CD4-positive, alpha-beta T cell (primary cell): ENCODE data around the gene FHOD1. TPM values are rescaled to one million over a fixed set of nuclear protein-coding genes. Genes with fewer than 3 reads are reported as not detected.
A peak's percentile ranks its signal among the peaks of the same experiment; 100 is the strongest.

Source experiments
- ATAC-seq: fragments of 200-7000 bp; cut with Tn5 transposase; one replicate; pipeline ENCODE4 v1.10.0; 2022; ENCODE audit warnings: mild to moderate bottlenecking; ENCODE audit not compliant: poor library complexity
- CTCF ChIA-PET: fragments of 350-600 bp; sonication (Branson Sonifier 250); formaldehyde crosslinking; loops from one replicate; lab custom pipeline; 2021; ENCODE audit warnings: antibody characterized with exemption, inconsistent platforms; lab: Charles Lee
- POLR2A ChIA-PET: fragments of 350-600 bp; sonication (Branson Sonifier 250); formaldehyde crosslinking; loops from one replicate; lab custom pipeline; 2021; ENCODE audit warnings: antibody characterized with exemption, inconsistent platforms; lab: Charles Lee
- DNase-seq, 14 experiments: peaks; one replicate each; pipeline ENCODE4 v3.0.0-alpha.2; 2013 to 2020; ENCODE audit warnings: mixed read lengths in 2 of 14
- H3K27ac ChIP-seq, 2 donors: one replicate each; pipeline versions ENCODE4 v1.5.1 to v1.7.0; 2013; ENCODE audit warnings: low read length in 2 of 2, low read depth in 1 of 2, mild to moderate bottlenecking in 1 of 2
- H3K27me3 ChIP-seq, 2 experiments: 1 replicate in 1 of 2; 2 replicates in 1 of 2; pipeline versions ENCODE4 v1.6.1 to v1.7.0; 2013; ENCODE audit warnings: low read length in 2 of 2, control low read depth in 1 of 2, mild to moderate bottlenecking in 1 of 2, moderate library complexity in 1 of 2; ENCODE audit not compliant: insufficient read depth in 2 of 2, control insufficient read depth in 1 of 2
- H3K36me3 ChIP-seq: one replicate; pipeline ENCODE4 v1.6.1; 2013; ENCODE audit warnings: low read length, control low read depth; ENCODE audit not compliant: insufficient read depth
- H3K4me1 ChIP-seq: one replicate; pipeline ENCODE4 v1.6.1; 2013; ENCODE audit warnings: low read length, control low read depth; ENCODE audit not compliant: insufficient read depth
- H3K4me3 ChIP-seq: one replicate; pipeline ENCODE4 v1.5.1; 2013; ENCODE audit warnings: mild to moderate bottlenecking, low read length, moderate library complexity
- H3K9me3 ChIP-seq, 2 experiments: 1 replicate in 1 of 2; 2 replicates in 1 of 2; pipeline versions ENCODE4 v1.6.1 to v1.7.0; 2013; ENCODE audit warnings: low read length in 2 of 2, mild to moderate bottlenecking in 2 of 2, control low read depth in 1 of 2, moderate library complexity in 1 of 2; ENCODE audit not compliant: control insufficient read depth in 1 of 2, insufficient read depth in 1 of 2
- H3K27ac Mint-ChIP-seq: one replicate; pipeline ENCODE4 v1.8.0; 2020; ENCODE audit warnings: mixed read lengths
- H3K27me3 Mint-ChIP-seq: one replicate; pipeline ENCODE4 v1.8.0; 2021; ENCODE audit warnings: mixed read lengths
- H3K36me3 Mint-ChIP-seq: one replicate; pipeline ENCODE4 v1.8.0; 2021; ENCODE audit warnings: low read depth, mixed read lengths
- H3K4me1 Mint-ChIP-seq: one replicate; pipeline ENCODE4 v1.8.0; 2021; ENCODE audit warnings: low read depth, mixed read lengths
- H3K4me3 Mint-ChIP-seq: one replicate; pipeline ENCODE4 v1.8.0; 2020; ENCODE audit warnings: mild to moderate bottlenecking, mixed read lengths
- H3K9me3 Mint-ChIP-seq: one replicate; pipeline ENCODE4 v1.8.0; 2020; ENCODE audit warnings: mixed read lengths
- intact Hi-C, 2 experiments: fragments of 100-400 bp; cut with DNase I in 1 of 2; cut with micrococcal nuclease in 1 of 2; formaldehyde crosslinking; loops; one replicate each; pipeline versions ENCODE4 v1.15.1 to v1.9.0; 2023 to 2025; cut with DNase I, micrococcal nuclease
- total RNA-seq, 174 experiments: library from RNA in 2 of 174; stranded (reverse) in 2 of 174; gene quantifications; one replicate each; pipeline ENCODE4 v1.2.3 and lab custom pipeline; 2021 to 2026
- TF ChIP-seq, protein P1 (sequence below): fragments of 200-600 bp; IDR thresholded peaks from one replicate; pipeline ENCODE4 v1.8.0; 2022; ENCODE audit warnings: antibody characterized with exemption, mild to moderate bottlenecking

The FHOD1 gene
- total RNA-seq, 2 experiments from 2014 or later = 21.1 to 26.0 TPM

DNA sequence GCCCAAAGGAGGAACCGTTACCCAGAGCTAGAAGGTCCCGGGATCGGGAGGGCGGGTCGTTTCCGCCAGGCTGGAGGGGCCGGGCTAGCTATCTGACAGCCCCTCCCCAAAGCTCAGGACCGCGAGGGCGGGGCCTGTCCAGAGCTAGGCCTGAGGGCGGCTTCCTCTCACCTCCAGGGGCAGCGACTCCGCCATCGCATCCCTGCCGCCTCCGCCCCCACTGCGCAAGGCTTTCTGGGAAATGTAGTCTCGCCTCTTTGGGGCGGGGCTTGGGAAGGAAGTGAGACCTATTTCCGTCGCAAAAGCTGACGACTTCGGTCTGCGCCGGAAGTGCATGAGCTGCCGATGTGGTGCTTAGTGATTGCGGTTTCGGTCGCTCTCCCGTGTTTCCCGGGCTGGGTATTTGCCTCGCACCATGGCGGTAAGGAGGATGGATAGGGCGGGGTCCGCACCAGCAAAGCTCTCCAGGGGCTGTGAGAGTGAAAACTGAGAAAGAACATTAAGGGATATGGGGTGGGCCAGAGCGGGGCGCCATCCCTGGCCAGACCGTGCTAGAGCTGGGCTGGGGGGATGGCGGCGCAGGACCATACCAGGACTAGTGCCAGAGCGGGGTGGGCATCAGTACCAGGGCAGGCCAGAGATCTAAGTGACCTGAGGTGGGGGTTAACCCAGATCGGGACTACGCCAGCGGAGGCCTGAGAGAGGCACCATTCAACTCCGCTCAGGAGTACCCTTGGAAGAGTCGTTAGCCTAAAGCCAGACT lies 20.3 kb downstream of the FHOD1 start, which contains the start of gene TMEM208:
Gene TMEM208 (plus strand): TSS at position 327 of the 763 bp plus-strand sequence. CDS start 89 bp downstream, at position 416.
- peaks cover 54% of the 10 kb centered on the region for H3K36me3 Mint-ChIP-seq
- H3K9me3 Mint-ChIP-seq = no peaks in the 10 kb centered on the region
- TF ChIP-seq, protein P1, sequence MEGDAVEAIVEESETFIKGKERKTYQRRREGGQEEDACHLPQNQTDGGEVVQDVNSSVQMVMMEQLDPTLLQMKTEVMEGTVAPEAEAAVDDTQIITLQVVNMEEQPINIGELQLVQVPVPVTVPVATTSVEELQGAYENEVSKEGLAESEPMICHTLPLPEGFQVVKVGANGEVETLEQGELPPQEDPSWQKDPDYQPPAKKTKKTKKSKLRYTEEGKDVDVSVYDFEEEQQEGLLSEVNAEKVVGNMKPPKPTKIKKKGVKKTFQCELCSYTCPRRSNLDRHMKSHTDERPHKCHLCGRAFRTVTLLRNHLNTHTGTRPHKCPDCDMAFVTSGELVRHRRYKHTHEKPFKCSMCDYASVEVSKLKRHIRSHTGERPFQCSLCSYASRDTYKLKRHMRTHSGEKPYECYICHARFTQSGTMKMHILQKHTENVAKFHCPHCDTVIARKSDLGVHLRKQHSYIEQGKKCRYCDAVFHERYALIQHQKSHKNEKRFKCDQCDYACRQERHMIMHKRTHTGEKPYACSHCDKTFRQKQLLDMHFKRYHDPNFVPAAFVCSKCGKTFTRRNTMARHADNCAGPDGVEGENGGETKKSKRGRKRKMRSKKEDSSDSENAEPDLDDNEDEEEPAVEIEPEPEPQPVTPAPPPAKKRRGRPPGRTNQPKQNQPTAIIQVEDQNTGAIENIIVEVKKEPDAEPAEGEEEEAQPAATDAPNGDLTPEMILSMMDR = no peak
- Histone ChIP-seq H3K27me3 (no peaks in the 10 kb centered on the region), H3K4me3 (peak within 1 kb of the TSS; percentile 97), H3K36me3 (peaks cover 39% of the 10 kb centered on the region), H3K9me3 (no peaks in the 10 kb centered on the region), H3K4me1 (peaks cover 55% of the 10 kb centered on the region), H3K27ac (peak within 1 kb of the TSS; percentile 86 to 88)
- H3K4me3 Mint-ChIP-seq = peak within 1 kb of the TSS; percentile 99
- ATAC-seq = peak; percentile 94
- DNase-seq = peak; percentile 94 to 99 (median 97)
- CTCF ChIA-PET = interaction anchor here (0.9 to 2.7 kb wide), 8 partner anchors 9 to 254 kb away, joined by 3 to 31 read pairs (median 4); partner anchors contain the start of genes ATP6V0D1, ELMO3 and FHOD1
- POLR2A ChIA-PET = interaction anchor here (0.6 to 3.9 kb wide), 17 partner anchors 9 to 796 kb away, joined by 3 to 81 read pairs (median 4); partner anchors contain the start of genes ATP6V0D1, CIAO2B, DDX28 and DUS2
- peak within 1 kb of the TSS; percentile 92 for H3K27ac Mint-ChIP-seq
- peaks cover 54% of the 10 kb centered on the region for H3K4me1 Mint-ChIP-seq
- no peaks in the 10 kb centered on the region for H3K27me3 Mint-ChIP-seq
- intact Hi-C loops = loop anchor here (1.0 to 10.0 kb wide), 6 partner anchors 20 to 618 kb away; partner anchors contain the start of genes E2F4 (in 2 of the 2), CBFB (in 1 of the 2), CENPT (in 1 of the 2) and FHOD1 (in 1 of the 2)

DNA sequence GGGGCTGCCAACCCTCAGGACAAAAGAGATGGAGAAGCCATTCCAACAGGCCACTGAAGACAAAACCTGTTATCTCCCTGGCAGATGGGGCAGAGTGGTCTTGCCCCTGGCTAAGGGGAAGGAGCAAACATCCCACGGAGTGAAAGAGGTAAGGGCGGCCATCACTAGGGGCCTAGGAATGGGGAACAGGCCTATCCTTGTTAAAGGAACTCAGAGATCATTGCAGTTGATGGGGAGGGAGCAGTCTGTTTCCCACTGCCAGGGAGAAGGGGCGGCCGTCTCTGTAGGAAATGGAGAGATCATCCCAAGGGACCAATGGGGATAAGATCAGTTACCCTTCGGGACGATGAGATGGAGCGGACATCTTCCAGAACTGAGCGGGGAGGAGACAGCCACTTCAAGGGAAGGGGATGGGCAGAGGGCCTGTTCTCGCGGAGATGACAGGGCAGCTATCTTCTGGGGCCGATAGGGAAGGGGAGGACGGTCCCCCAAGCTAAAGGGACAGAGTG lies 20.9 kb downstream of the FHOD1 start:
- intact Hi-C loops = loop anchor here (2.0 to 10.0 kb wide), 4 partner anchors 34 to 618 kb away; partner anchors contain the start of genes CBFB (in 1 of the 2), CENPT (in 1 of the 2), E2F4 (in 1 of the 2) and NUTF2 (in 1 of the 2)
- ATAC-seq = no peak
- POLR2A ChIA-PET = interaction anchor here (0.6 to 3.9 kb wide), 16 partner anchors 10 to 797 kb away, joined by 3 to 81 read pairs (median 4); partner anchors contain the start of genes ATP6V0D1, CIAO2B, DDX28 and DUS2

More for the DNA sequence above, 20.9 kb downstream of the FHOD1 start:
- peaks cover 33% of the 10 kb centered on the region for H3K36me3 ChIP-seq
- peaks cover 55% of the 10 kb centered on the region for H3K4me1 ChIP-seq
- CTCF ChIA-PET = interaction anchor here (0.9 to 2.7 kb wide), 7 partner anchors 10 to 255 kb away, joined by 3 to 31 read pairs (median 4); partner anchors contain the start of genes ATP6V0D1 and FHOD1
- no peak for DNase-seq
- TF ChIP-seq, protein P1 = no peak
- H3K4me3 Mint-ChIP-seq = peak overlapping the region; percentile 99
- no peaks in the 10 kb centered on the region for H3K27me3 ChIP-seq
- peak overlapping the region; percentile 97 for H3K4me3 ChIP-seq
- H3K4me1 Mint-ChIP-seq = peaks cover 54% of the 10 kb centered on the region
- peak overlapping the region; percentile 86 to 88 for H3K27ac ChIP-seq
- no peaks in the 10 kb centered on the region for H3K27me3 Mint-ChIP-seq
- peak overlapping the region; percentile 92 for H3K27ac Mint-ChIP-seq
- no peaks in the 10 kb centered on the region for H3K9me3 Mint-ChIP-seq
- peaks cover 50% of the 10 kb centered on the region for H3K36me3 Mint-ChIP-seq
- no peaks in the 10 kb centered on the region for H3K9me3 ChIP-seq
